Measurements from ENCODE around the gene SLK.

SLK gene

DNA sequence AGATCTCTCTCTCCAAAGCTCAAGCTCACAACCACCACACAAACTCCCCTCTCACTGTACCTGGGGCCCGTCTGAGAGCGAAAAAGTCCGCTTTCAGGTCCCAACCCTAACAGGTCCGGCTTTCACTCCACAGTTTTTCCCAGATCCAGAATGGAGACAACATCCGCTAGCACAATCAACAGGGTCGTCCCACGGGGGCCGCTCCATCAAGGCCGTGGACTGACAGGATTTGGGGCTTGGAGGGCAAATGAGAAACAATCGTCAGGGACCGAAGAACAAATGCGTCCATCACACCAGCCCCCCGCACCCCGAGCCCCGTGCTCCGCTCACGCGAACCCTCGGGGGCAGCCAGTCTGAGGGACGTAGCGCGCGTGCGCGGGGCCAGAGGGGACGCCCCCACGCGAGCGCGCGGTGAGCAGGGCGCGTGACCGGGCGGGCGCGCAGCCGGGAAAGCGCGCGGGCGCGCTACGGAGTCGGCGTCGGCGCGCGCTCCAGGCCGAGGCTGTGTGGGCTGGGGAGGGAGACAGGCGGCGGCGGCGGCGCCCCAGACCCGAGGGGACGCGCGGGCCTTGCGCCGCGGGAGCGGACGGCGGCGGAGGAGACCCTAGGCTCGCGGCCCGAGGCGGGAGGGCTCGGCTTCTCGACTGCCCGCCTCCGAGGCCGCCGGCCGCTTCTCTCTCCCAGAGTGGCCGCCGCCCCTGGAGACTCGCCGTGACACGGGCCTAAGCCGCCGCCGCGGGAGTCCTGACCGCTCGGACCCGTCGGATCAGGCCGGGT, at the start of gene SLK:
SLK (plus strand) TSS at position 470 of the 777 bp plus-strand sequence. CDS start 606 bp downstream, outside the sequence.
- DNase-seq (ENCODE audit: low read depth), result peak; percentile 81

DNA sequence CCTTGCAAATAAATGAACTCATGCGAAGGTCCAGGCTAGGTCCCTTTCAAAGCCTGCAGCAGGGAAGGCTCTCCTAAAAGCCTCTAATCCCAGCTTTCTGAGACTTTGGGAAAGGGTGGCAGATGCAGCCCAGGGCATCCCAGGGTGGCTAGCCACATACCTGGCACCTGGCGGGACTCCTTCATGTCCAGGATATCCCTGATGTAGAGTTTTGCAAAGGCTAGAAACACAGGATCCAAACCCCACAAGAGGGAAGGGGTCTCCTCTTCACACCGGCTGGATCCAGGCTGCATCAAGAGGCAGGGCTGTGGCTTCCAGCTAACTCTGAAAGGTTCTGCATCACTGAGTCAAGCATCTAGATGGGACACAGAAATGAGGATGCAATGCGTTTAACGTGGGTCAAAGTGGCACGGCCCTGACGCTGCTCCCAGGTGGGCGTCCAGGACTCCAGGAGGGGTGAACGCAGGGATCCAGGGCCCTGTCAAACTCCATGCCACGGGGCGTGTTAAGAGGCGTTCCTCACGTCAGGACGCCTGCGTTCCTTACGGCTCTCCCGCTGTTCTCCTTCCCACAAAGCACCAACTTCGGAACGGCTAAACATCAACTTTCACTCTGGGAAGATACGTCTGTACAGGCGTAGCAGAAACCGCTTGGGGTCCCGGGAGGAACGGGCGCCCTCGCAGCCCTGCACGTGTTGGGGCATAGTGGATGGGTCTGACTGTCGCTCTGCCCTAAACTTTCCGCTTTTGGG, 49.5 kb upstream of the SLK start:
- no peak for DNase-seq (ENCODE audit: low read depth)

- DNase-seq (ENCODE audit: low read depth), result peak; percentile 84
Observed at GRCh38 chr10:103918053-103918846, 48.7 kb upstream of the SLK start, which contains the start of gene STN1. STN1 (minus strand) TSS chr10:103918184; CDS start chr10:103917594, 590 bp downstream.

GRCh38 chr10:103919648-103920025, 47.3 kb upstream of the SLK start:
- no peak for DNase-seq (ENCODE audit: low read depth)

GRCh38 chr10:103921248-103921647, 45.7 kb upstream of the SLK start:
- DNase-seq (ENCODE audit: low read depth), result no peak

GRCh38 chr10:103921750-103922195, 45.2 kb upstream of the SLK start:
- DNase-seq (ENCODE audit: low read depth), result no peak

DNA sequence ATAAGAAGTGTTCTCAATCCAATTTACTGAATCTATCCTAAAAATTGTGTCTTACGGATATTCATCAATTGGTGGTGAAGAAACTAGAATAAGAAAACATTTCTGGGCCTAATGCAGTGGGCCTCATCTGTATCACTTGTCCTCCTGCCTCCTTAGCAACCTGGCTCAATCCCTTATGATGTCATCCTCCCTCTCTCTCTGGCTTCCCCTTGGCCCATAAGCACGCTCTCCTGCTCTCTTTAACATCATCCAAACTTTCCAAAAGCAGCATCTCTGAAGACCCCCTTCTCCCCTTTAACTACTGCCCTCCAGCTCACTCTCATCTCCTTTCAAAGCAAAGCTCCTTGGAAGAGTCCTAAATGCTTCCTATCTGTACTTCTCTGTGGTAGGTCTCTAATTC, 44.3 kb upstream of the SLK start:
- no peak for DNase-seq (ENCODE audit: low read depth)

DNA sequence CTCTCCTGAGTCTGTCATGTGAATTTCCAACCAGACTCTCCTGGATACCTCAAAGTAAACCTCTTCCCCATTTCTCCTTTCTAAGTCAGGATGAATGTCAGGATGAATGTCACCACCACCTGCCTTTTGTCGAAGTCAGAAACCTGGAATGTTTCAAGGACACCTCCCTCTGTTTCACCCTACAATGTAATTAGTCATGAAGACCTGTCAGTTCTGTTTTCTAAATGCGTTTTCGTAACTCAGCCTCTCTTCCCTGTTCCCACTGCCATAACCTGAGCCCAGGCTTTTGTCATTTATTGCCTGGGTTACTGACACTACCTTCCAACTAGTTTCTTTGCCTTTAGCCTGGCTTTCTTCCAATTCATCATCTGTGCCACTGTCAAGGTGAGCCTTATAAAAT, 43.4 kb upstream of the SLK start:
- no peak for DNase-seq (ENCODE audit: low read depth)

GRCh38 chr10:103925591-103925990, 41.3 kb upstream of the SLK start:
- no peak for DNase-seq (ENCODE audit: low read depth)

DNA sequence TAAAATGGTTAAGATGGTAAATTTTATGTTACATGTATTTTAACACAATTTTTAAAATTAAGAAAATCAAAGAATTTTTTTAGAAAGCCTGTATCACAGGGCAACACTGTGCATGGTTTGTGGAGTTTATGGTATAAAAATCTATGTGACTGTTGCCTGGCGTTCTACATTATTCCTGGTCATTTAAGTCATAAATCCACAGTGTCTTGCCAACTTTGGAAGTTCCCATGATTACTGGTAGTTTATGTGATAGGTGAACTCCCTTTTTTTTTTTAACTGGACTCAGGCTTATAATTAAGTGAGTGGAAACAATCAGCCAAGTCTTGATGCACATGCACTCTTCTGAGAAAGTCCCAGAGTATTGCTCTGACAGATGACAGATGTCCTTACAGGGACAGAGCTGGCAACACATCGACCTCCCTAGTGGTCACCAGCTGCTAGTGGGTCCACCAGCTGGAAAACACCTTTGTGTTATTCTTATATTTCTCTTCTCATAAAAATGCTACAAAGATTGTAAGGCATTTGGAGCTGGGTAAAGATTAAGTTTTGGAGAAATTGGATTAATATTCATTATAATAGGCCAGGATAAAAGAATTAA, 40.1 kb upstream of the SLK start:
- no peak for DNase-seq (ENCODE audit: low read depth)

DNA sequence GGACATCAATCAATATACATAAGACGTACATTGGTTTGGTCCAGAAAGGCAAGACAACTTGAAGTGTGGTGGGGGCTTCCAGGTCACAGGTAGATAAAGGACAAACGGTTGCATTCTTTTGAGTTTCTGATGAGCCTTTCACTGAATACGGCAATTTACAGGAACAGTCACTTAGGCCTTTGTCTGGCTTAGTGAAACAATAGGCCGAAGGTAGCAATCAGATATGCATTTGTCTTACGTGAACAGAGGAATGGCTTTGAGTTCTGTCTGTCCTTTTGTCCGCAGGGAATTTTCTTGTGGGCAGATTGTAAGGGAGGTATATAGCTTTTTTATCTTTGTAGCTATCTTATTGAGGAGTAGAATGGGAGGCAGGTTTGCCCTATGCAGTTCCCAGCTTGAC, 38.2 kb upstream of the SLK start:
- no peak for DNase-seq (ENCODE audit: low read depth)

DNA sequence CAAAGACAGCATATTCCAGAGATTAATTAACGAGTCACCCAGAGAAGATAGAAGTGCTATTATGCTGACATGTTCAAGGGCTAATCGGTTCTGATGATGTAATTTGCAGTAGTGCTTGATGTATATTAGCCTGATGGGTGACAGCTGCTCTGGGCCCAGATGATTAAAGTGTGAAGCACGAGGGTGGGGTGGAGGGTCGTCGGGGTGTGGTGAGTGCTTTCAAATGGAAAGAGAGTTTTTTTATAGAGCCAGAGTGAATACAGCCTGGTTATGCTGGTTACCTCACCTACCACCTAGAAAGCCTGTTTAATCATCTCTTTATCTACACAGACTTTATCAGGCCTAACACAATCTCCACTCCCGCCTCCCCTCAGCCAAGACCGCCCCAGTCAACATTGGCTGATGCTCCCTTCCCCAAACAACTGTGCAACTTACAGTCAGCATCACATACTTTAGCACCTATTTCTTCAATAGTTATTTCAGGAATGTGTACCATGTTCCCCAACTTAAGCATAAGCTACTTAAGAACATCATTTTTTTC, 37.5 kb upstream of the SLK start:
- no peak for DNase-seq (ENCODE audit: low read depth)

DNA sequence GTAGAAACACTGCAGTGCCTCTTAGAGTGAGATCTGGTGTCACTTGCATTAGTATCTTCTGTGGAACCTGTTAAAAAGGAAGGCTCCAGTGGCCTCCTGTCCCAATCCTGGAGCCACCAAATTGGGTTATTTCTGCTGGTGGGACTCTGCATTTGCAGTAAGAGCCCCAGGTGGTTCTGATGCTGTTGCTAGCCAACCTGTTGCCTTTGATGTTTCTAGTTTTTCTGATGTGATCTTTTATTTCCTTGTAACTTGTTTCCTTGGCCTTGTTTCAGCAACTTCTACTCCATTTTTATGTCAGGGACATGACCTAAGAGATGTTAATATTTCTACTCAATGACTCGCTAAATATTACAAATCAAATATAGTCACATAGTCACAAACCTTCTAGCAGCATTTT, 36.5 kb upstream of the SLK start:
- DNase-seq (ENCODE audit: low read depth), result no peak

- no peak for DNase-seq (ENCODE audit: low read depth)
Observed at GRCh38 chr10:103930881-103931280, 36.1 kb upstream of the SLK start.

DNA sequence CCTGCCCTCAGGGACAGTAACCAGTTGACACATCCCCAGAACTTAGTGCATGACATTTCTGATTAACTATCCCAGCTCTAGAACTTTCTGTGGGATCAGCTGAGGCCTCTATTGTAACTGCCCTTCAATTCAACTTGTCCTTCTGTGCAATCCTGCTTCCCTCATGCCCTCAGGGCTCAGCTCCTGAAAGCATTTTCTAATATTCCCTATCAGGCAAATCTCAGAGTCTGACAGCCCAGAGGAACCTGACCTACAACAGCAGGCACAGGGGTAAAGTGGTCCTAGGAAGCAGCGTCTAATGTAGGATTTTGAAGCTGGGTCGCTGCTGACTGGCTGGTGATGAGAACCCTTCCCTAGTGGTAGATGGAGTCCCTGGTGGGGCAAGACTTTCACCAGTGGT, 35.3 kb upstream of the SLK start:
- no peak for DNase-seq (ENCODE audit: low read depth)

- DNase-seq (ENCODE audit: low read depth), result no peak
Observed at GRCh38 chr10:103932271-103932670, 34.7 kb upstream of the SLK start.

DNA sequence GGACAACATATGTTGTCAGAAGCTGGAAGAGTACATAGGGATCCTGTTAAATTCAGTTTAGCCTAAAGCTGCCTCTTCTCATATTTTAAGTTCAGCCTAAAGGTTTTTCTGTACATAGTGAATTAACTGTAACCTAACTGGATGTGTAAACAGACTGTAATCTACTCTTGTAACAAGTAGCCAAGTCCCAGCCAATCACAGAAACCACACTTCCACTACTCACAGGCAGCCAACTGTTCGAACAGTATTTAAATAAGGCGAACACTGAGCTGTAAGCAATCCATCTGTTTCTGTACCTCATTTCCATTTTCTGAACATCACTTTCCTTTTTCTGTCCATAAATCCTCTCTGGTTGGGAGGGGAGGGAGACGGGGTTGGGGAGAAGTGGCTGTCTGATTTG, 34.0 kb upstream of the SLK start:
- DNase-seq (ENCODE audit: low read depth), result no peak

GRCh38 chr10:103933557-103934121, 33.3 kb upstream of the SLK start:
- no peak for DNase-seq (ENCODE audit: low read depth)

DNA sequence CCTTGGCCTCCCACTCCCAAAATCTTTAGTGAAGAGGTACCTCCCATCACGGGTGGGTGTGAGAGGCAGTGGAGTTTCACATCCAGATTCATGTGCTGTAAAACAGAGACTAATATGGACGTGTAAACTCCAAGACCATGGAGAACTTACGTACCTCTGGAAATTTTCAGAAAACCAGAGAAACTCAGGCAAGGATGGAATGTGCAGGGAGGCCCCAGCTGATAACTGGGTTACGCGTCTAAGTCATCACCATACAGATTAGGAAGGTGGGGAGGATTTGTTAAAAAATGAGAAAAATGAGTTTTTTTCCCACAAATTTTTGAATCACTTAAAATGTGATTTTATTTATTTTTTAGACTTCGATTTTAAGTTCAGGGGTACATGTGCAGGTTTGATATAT, 32.6 kb upstream of the SLK start:
- no peak for DNase-seq (ENCODE audit: low read depth)

GRCh38 chr10:103936022-103936421, 30.9 kb upstream of the SLK start:
- no peak for DNase-seq (ENCODE audit: low read depth)

- DNase-seq (ENCODE audit: low read depth), result no peak
Observed at GRCh38 chr10:103939522-103939921, 27.4 kb upstream of the SLK start.

DNA sequence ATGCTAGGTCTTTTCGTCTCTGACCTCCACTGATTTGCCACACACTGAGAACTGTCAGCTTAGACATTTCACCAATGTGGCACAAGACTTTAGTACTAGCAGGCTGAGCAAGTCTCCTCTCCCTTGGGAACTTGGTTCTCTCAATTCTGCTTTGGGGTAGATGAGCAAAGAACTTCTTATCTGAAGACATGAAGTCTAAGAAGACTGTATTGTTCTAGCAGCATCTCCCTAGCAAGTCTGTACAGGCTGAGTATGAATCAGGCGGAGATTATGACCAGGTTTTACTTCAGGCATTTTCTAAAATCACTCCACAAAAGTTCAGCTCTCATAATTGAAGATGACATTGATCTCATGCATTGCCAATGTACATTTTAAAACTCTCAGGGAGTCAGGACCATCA, 25.1 kb upstream of the SLK start:
- no peak for DNase-seq (ENCODE audit: low read depth)

Measured in stimulated activated CD8-positive, alpha-beta memory T cell treated with anti-CD3 and anti-CD28 coated beads, Interleukin-15, amount 100 ng/mL, for 24 hours (primary cell).